C1 segment of cervical spinal cord (tissue), 14 donors: ENCODE measurements around the gene TSHZ2.
"Not testable (repeated sequence)": the region's sequence is repeated elsewhere in the genome, so short reads cannot be mapped to it uniquely, and the experiment has no call there.

Experiments used
- DNase-seq, 14 donors: peaks; one replicate each; lab custom pipeline; 2025; lab: John Stamatoyannopoulos, UW

Gene TSHZ2

GRCh38 chr20:53411891-53412290 is 439.7 kb downstream of the TSHZ2 start:
- DNase-seq, result no peak

GRCh38 chr20:53412577-53413185 is 440.5 kb downstream of the TSHZ2 start:
- no peak for DNase-seq

- DNase-seq, result no peak
These were observed 441.1 kb downstream of the TSHZ2 start for GRCh38 chr20:53413186-53413631.

- DNase-seq, result not testable (repeated sequence)
These were observed 441.7 kb downstream of the TSHZ2 start for GRCh38 chr20:53413845-53414244.

GRCh38 chr20:53419693-53420460 is 447.7 kb downstream of the TSHZ2 start:
- no peak for DNase-seq

GRCh38 chr20:53421343-53421742 is 449.2 kb downstream of the TSHZ2 start:
- no peak for DNase-seq

- no peak for DNase-seq
These were observed 449.9 kb downstream of the TSHZ2 start for GRCh38 chr20:53422039-53422438.

GRCh38 chr20:53423587-53424146 is 451.5 kb downstream of the TSHZ2 start:
- DNase-seq, result no peak

- no peak for DNase-seq
These were observed 453.3 kb downstream of the TSHZ2 start for GRCh38 chr20:53425481-53425880.

GRCh38 chr20:53425941-53426340 is 453.8 kb downstream of the TSHZ2 start:
- DNase-seq, result no peak

GRCh38 chr20:53426766-53427312 is 454.7 kb downstream of the TSHZ2 start:
- no peak for DNase-seq

- no peak for DNase-seq
These were observed 455.8 kb downstream of the TSHZ2 start for GRCh38 chr20:53427951-53428350.

- DNase-seq, result no peak
These were observed 456.4 kb downstream of the TSHZ2 start for GRCh38 chr20:53428588-53428987.

- DNase-seq, result no peak
These were observed 456.8 kb downstream of the TSHZ2 start for GRCh38 chr20:53428996-53429395.

- DNase-seq, result no peak
These were observed 462.5 kb downstream of the TSHZ2 start for GRCh38 chr20:53434662-53435061.

GRCh38 chr20:53436927-53437326 is 464.8 kb downstream of the TSHZ2 start:
- not testable (repeated sequence) for DNase-seq

GRCh38 chr20:53438368-53438767 is 466.2 kb downstream of the TSHZ2 start:
- no peak for DNase-seq

- DNase-seq, result no peak
These were observed 466.9 kb downstream of the TSHZ2 start for GRCh38 chr20:53439046-53439445.

- DNase-seq, result no peak
These were observed 467.5 kb downstream of the TSHZ2 start for GRCh38 chr20:53439616-53440015.

GRCh38 chr20:53444401-53445149 is 472.4 kb downstream of the TSHZ2 start:
- no peak for DNase-seq

GRCh38 chr20:53445321-53445731 is 473.2 kb downstream of the TSHZ2 start:
- no peak for DNase-seq

- DNase-seq, result no peak
These were observed 473.8 kb downstream of the TSHZ2 start for GRCh38 chr20:53445932-53446331.
